A549 (cell line): ENCODE results near the gene POLR1E. TPM values are rescaled to one million over a fixed set of nuclear protein-coding genes. Genes with fewer than 3 reads are reported as not detected.

Experiments
- ATAC-seq, 2 experiments: fragments of 200-7000 bp in 1 of 2; fragments of >200 bp in 1 of 2; cut with Nextera tagmentation in 1 of 2; cut with Tn5 transposase in 1 of 2; 3 replicates each; pipeline versions ENCODE4 v1.8.0 to v1.9.1; 2018 to 2020; ENCODE audit warnings: mild to moderate bottlenecking in 1 of 2, moderate library complexity in 1 of 2
- CTCF ChIA-PET: fragments of 300-600 bp; sonication (Branson Sonifier 250); formaldehyde crosslinking; extraction: SDS; loops from one replicate; lab custom pipeline; 2021; ENCODE audit warnings: antibody characterized with exemption, inconsistent platforms; lab: Yijun Ruan, JAX
- POLR2A ChIA-PET: fragments of 350-600 bp; formaldehyde crosslinking; extraction: SDS; loops from one replicate; lab custom pipeline; 2021; ENCODE audit warnings: antibody characterized with exemption, inconsistent platforms; lab: Yijun Ruan, JAX
- DNase-seq, 2 experiments: peaks; one replicate each; pipeline versions ENCODE4 v3.0.0 to v3.0.0-alpha.2; 2011 to 2016; ENCODE audit warnings: low read depth in 1 of 2, low spot score in 1 of 2
- FAIRE-seq: peaks from 2 replicates; lab custom pipeline; 2011; peaks lifted over from hg19 to GRCh38; lab: Jason Lieb, UNC
- H3K27ac ChIP-seq, 2 experiments: fragments of >200 bp; sonication (Bioruptor Twin); formaldehyde crosslinking; 3 replicates each; pipeline ENCODE4 v1.5.1; 2016 to 2017
- H3K4me1 ChIP-seq: fragments of >200 bp; sonication (Bioruptor Twin); formaldehyde crosslinking; 3 replicates; pipeline ENCODE4 v1.6.1; 2016
- H3K4me2 ChIP-seq: fragments of >200 bp; sonication (Bioruptor Twin); formaldehyde crosslinking; 3 replicates; pipeline ENCODE4 v1.6.1; 2016
- H3K4me3 ChIP-seq: fragments of >200 bp; sonication (Bioruptor Twin); formaldehyde crosslinking; 3 replicates; pipeline ENCODE4 v1.5.1; 2016
- H3K9me3 ChIP-seq: fragments of >200 bp; sonication (Bioruptor Twin); formaldehyde crosslinking; 3 replicates; pipeline ENCODE4 v1.6.1; 2016
- ATOH8 ChIP-seq: fragments of 250-450 bp; sonication (Bioruptor Pico); IDR thresholded peaks from 2 replicates; pipeline ENCODE4 v1.5.0; 2020; ENCODE audit warnings: low read depth, mild to moderate bottlenecking, moderate library complexity
- CEBPB ChIP-seq, 2 experiments: fragments of >200 bp in 1 of 2; sonication (Bioruptor Twin) in 1 of 2; formaldehyde crosslinking in 1 of 2; IDR thresholded peaks; 2 replicates each; pipeline ENCODE4 v1.6.1; 2012 to 2016
- EHF ChIP-seq: fragments of 250-450 bp; sonication (Bioruptor Pico); IDR thresholded peaks from 2 replicates; pipeline ENCODE4 v1.5.0; 2020; ENCODE audit warnings: mild to moderate bottlenecking
- ESRRA ChIP-seq: fragments of 150-350 bp; IDR thresholded peaks from 2 replicates; pipeline ENCODE4 v1.6.1; 2014; ENCODE audit warnings: mild to moderate bottlenecking, low read length, borderline replicate concordance
- HOXB13 ChIP-seq: fragments of 250-450 bp; sonication (Bioruptor Pico); IDR thresholded peaks from 2 replicates; pipeline ENCODE4 v1.5.0; 2020; ENCODE audit warnings: low read depth, mild to moderate bottlenecking, moderate library complexity
- POLR2AphosphoS2 ChIP-seq: conservative IDR thresholded peaks from 2 replicates; pipeline ENCODE4 v1.6.1; 2012; ENCODE audit warnings: low read length, improper control_type of control experiment, inconsistent platforms
- RFX5 ChIP-seq: fragments of 450-650 bp; IDR thresholded peaks from 2 replicates; pipeline ENCODE4 v1.7.1; 2014; ENCODE audit warnings: antibody characterized with exemption, mild to moderate bottlenecking, moderate library complexity
- RNF2 ChIP-seq: fragments of 200-600 bp; sonication (generic); IDR thresholded peaks from 2 replicates; pipeline ENCODE4 v1.6.1; 2016; ENCODE audit warnings: low read depth, mild to moderate bottlenecking, antibody characterized with exemption, moderate library complexity, borderline replicate concordance
- TP53 ChIP-seq: fragments of 250-450 bp; sonication (Bioruptor Pico); IDR thresholded peaks from 2 replicates; pipeline ENCODE4 v1.5.0; 2021; ENCODE audit warnings: mild to moderate bottlenecking, moderate library complexity
- WGBS: methylation state at CpG from one replicate; pipeline ENCODE4 v1.1.6; 2017; ENCODE audit errors: missing lambda C conversion rate; 5-methylcytosine and 5-hydroxymethylcytosine counted together
- polyA plus RNA-seq, 4 experiments: library from polyadenylated mRNA; depleted of rRNA in 3 of 4; stranded (reverse); fragments of >200 nt; fragmentation: RNase III in 1 of 4; extraction: RNeasy Plus Mini Kit Qiagen cat#74134 plus additional on column Dnase treatment in 1 of 4; gene quantifications; 2 replicates in 3 of 4; 3 replicates in 1 of 4; pipeline ENCODE4 v1.2.3, GENCODE V29; 2011 to 2017

POLR1E gene
- polyA plus RNA-seq, 2 of the 4 experiments (the other 2 are of a cell fraction) = 41.9 to 47.2 TPM

GRCh38 chr9:37551468-37551867, 65.7 kb downstream of the POLR1E start:
- no peak overlapping the region for H3K4me3 ChIP-seq
- no peak overlapping the region for H3K27ac ChIP-seq
- no peak for ATAC-seq
- 71% methylated on average over 3 of the region's 3 CpGs for WGBS
- POLR2A ChIA-PET = no interaction called here
- no peak for TF ChIP-seq RFX5
- TF ChIP-seq, all 56 proteins: peak for 0
- H3K4me1 ChIP-seq = 0 out of 3 replicates have a peak, but pooled peaks cover 4% of the 10 kb centered on the region
- no peaks in the 10 kb centered on the region for H3K9me3 ChIP-seq
- FAIRE-seq (no peak), DNase-seq (no peak)
- CTCF ChIA-PET = no interaction called here
- no peak overlapping the region for H3K4me2 ChIP-seq

GRCh38 chr9:37551888-37552287, 66.1 kb downstream of the POLR1E start:
- Histone ChIP-seq H3K4me1 (0 out of 3 replicates have a peak, but pooled peaks cover 4% of the 10 kb centered on the region), H3K27ac (no peak overlapping the region), H3K4me2 (no peak overlapping the region), H3K9me3 (no peaks in the 10 kb centered on the region), H3K4me3 (no peak overlapping the region)
- CTCF ChIA-PET = no interaction called here
- no peak for FAIRE-seq
- 88% methylated on average over 2 of the region's 2 CpGs for WGBS
- DNase-seq = no peak
- POLR2A ChIA-PET = no interaction called here
- ATAC-seq = no peak
- TF ChIP-seq EHF (no peak), TP53 (no peak), CEBPB (IDR thresholded peaks at IDR 0.05) (no peak), ATOH8 (CRISPR knock-in tag) (no peak), POLR2AphosphoS2 (no peak), ESRRA (no peak), RNF2 (no peak), HOXB13 (no peak)

Other genes with a start within 250 kb of the POLR1E start
- 111 and 132 TPM in 2 replicates for gene GRHPR, start 63.3 kb upstream of the POLR1E start, polyA plus RNA-seq (2011; rRNA removed)
- 144 to 159 TPM (median 146 TPM) in 3 replicates for gene GRHPR, start 63.3 kb upstream of the POLR1E start, polyA plus RNA-seq (2017; fragmentation: RNase III; extraction: RNeasy Plus Mini Kit Qiagen cat#74134 plus additional on column Dnase treatment)
- 18.1 and 19.8 TPM in 2 replicates for gene ZBTB5, start 20.5 kb upstream of the POLR1E start, polyA plus RNA-seq (2011; rRNA removed)
- 10.7 to 12.4 TPM (median 11.7 TPM) in 3 replicates for gene ZBTB5, start 20.5 kb upstream of the POLR1E start, polyA plus RNA-seq (2017; fragmentation: RNase III; extraction: RNeasy Plus Mini Kit Qiagen cat#74134 plus additional on column Dnase treatment)
- gene FBXO10, start 90.4 kb downstream of the POLR1E start, polyA plus RNA-seq (2011; rRNA removed) = 5.3 and 5.7 TPM in 2 replicates
- gene FBXO10, start 90.4 kb downstream of the POLR1E start, polyA plus RNA-seq (2017; fragmentation: RNase III; extraction: RNeasy Plus Mini Kit Qiagen cat#74134 plus additional on column Dnase treatment) = 4.6 to 5.0 TPM (median 4.8 TPM) in 3 replicates
- 303 and 338 TPM in 2 replicates for gene TOMM5, start 106.6 kb downstream of the POLR1E start, polyA plus RNA-seq (2011; rRNA removed)
- gene TOMM5, start 106.6 kb downstream of the POLR1E start, polyA plus RNA-seq (2017; fragmentation: RNase III; extraction: RNeasy Plus Mini Kit Qiagen cat#74134 plus additional on column Dnase treatment) = 324 to 370 TPM (median 339 TPM) in 3 replicates
- gene FRMPD1, start 165.0 kb downstream of the POLR1E start, polyA plus RNA-seq (2011; rRNA removed) = 0.01 TPM in 1 of 2 replicates, not detected in the other
- gene FRMPD1, start 165.0 kb downstream of the POLR1E start, polyA plus RNA-seq (2017; fragmentation: RNase III; extraction: RNeasy Plus Mini Kit Qiagen cat#74134 plus additional on column Dnase treatment) = 0.03 TPM in 1 of 3 replicates, not detected in the others